Adrenal gland (tissue), 5 donors: Measurements from ENCODE around the gene TFEC.

Experiments
- CTCF ChIP-seq, 6 experiments: fragments of 450-650 bp in 4 of 6; fragments of 200-600 bp in 2 of 6; sonication (generic) in 1 of 6; IDR thresholded peaks; 1 replicate in 5 of 6; 2 replicates in 1 of 6; pipeline versions ENCODE4 v1.5.1 to v1.8.0; 2016 to 2021; ENCODE audit warnings: antibody characterized with exemption in 6 of 6, mild to moderate bottlenecking in 2 of 6, moderate library complexity in 1 of 6
- POLR2A ChIP-seq, 2 donors: fragments of 450-650 bp; IDR thresholded peaks; one replicate each; pipeline ENCODE4 v1.6.1; 2017; ENCODE audit warnings: antibody characterized with exemption in 2 of 2, mild to moderate bottlenecking in 2 of 2, moderate library complexity in 1 of 2
- donor health status: DM: no; HTN: no; CAD: no.

GRCh38 chr7:115968171-115968570 lies 62.4 kb downstream of the TFEC start:
- TF ChIP-seq CTCF (IDR thresholded peaks at IDR 0.05) (no peak), POLR2A (IDR thresholded peaks at IDR 0.05) (no peak)
